Measurements from ENCODE around the gene CNKSR3.

Gene CNKSR3

GRCh38 chr6:154539593-154540269 is 29.2 kb upstream of the CNKSR3 start:
- Histone ChIP-seq H3K27me3 (ENCODE audit: control insufficient read depth, insufficient read depth, low read length) (peaks cover 25% of the 10 kb centered on the region; the same call in 1 of the 2 replicates), H3K36me3 (ENCODE audit: control insufficient read depth, insufficient read depth, low read length) (no peaks in the 10 kb centered on the region), H3K27ac (ENCODE audit: low read depth, low read length) (no peak overlapping the region), H3K9me3 (ENCODE audit: control insufficient read depth, insufficient read depth, low read depth, low read length) (no peaks in the 10 kb centered on the region), H3K4me3 (ENCODE audit: low read depth, low read length) (no peak overlapping the region), H3K4me1 (ENCODE audit: control insufficient read depth, insufficient read depth, low read length) (peaks cover 43% of the 10 kb centered on the region), H3K9ac (ENCODE audit: low read length) (no peak overlapping the region)

- no peak overlapping the region for H3K9ac ChIP-seq (ENCODE audit: low read length)
- H3K27ac ChIP-seq (ENCODE audit: low read depth, low read length) = no peak overlapping the region
- H3K4me1 ChIP-seq (ENCODE audit: control insufficient read depth, insufficient read depth, low read length) = peaks cover 42% of the 10 kb centered on the region
- no peaks in the 10 kb centered on the region for H3K36me3 ChIP-seq (ENCODE audit: control insufficient read depth, insufficient read depth, low read length)
- H3K4me3 ChIP-seq (ENCODE audit: low read depth, low read length) = no peak overlapping the region
- no peaks in the 10 kb centered on the region for H3K9me3 ChIP-seq (ENCODE audit: control insufficient read depth, insufficient read depth, low read depth, low read length)
- peaks cover 16% of the 10 kb centered on the region; the same call in 1 of the 2 replicates for H3K27me3 ChIP-seq (ENCODE audit: control insufficient read depth, insufficient read depth, low read length)
Measured at GRCh38 chr6:154538640-154539191, 28.2 kb upstream of the CNKSR3 start.

GRCh38 chr6:154537511-154538325 is 27.2 kb upstream of the CNKSR3 start:
- Histone ChIP-seq H3K27ac (ENCODE audit: low read depth, low read length) (no peak overlapping the region), H3K9me3 (ENCODE audit: control insufficient read depth, insufficient read depth, low read depth, low read length) (no peaks in the 10 kb centered on the region), H3K4me3 (ENCODE audit: low read depth, low read length) (no peak overlapping the region), H3K36me3 (ENCODE audit: control insufficient read depth, insufficient read depth, low read length) (no peaks in the 10 kb centered on the region), H3K27me3 (ENCODE audit: control insufficient read depth, insufficient read depth, low read length) (peaks cover 11% of the 10 kb centered on the region; the same call in 1 of the 2 replicates), H3K4me1 (ENCODE audit: control insufficient read depth, insufficient read depth, low read length) (peaks cover 35% of the 10 kb centered on the region), H3K9ac (ENCODE audit: low read length) (no peak overlapping the region)

GRCh38 chr6:154536999-154537398 is 26.5 kb upstream of the CNKSR3 start:
- Histone ChIP-seq H3K27me3 (ENCODE audit: control insufficient read depth, insufficient read depth, low read length) (peaks cover 9% of the 10 kb centered on the region; the same call in 1 of the 2 replicates), H3K4me3 (ENCODE audit: low read depth, low read length) (no peak overlapping the region), H3K9ac (ENCODE audit: low read length) (no peak overlapping the region), H3K27ac (ENCODE audit: low read depth, low read length) (no peak overlapping the region), H3K4me1 (ENCODE audit: control insufficient read depth, insufficient read depth, low read length) (peaks cover 28% of the 10 kb centered on the region), H3K9me3 (ENCODE audit: control insufficient read depth, insufficient read depth, low read depth, low read length) (no peaks in the 10 kb centered on the region), H3K36me3 (ENCODE audit: control insufficient read depth, insufficient read depth, low read length) (no peaks in the 10 kb centered on the region)

- H3K9me3 ChIP-seq (ENCODE audit: control insufficient read depth, insufficient read depth, low read depth, low read length) = no peaks in the 10 kb centered on the region
- H3K4me1 ChIP-seq (ENCODE audit: control insufficient read depth, insufficient read depth, low read length) = peaks cover 26% of the 10 kb centered on the region
- peaks cover 3% of the 10 kb centered on the region; the same call in 1 of the 2 replicates for H3K27me3 ChIP-seq (ENCODE audit: control insufficient read depth, insufficient read depth, low read length)
- H3K4me3 ChIP-seq (ENCODE audit: low read depth, low read length) = no peak overlapping the region
- no peak overlapping the region for H3K27ac ChIP-seq (ENCODE audit: low read depth, low read length)
- H3K9ac ChIP-seq (ENCODE audit: low read length) = no peak overlapping the region
- no peaks in the 10 kb centered on the region for H3K36me3 ChIP-seq (ENCODE audit: control insufficient read depth, insufficient read depth, low read length)
Measured at GRCh38 chr6:154536255-154536654, 25.8 kb upstream of the CNKSR3 start.

DNA sequence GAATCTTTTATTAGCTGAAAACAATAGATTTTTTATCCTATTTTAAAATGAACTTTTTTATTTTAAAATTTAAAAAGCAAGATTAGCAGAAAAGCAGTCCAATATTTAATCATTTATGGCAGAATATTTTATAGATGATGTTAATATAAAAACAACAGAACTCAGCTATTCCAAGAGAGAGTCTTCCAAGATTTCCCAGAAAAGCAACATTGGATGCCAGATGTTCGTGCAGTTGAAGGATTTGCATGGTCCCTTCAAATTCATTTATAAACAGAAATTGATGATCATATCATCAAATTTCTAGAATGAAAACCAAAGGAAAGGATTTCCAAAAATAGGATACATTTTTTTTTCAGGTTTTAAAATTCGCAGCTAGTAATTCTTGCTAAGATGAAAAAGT is 25.4 kb upstream of the CNKSR3 start:
- Histone ChIP-seq H3K4me3 (ENCODE audit: low read depth, low read length) (no peak overlapping the region), H3K36me3 (ENCODE audit: control insufficient read depth, insufficient read depth, low read length) (no peaks in the 10 kb centered on the region), H3K4me1 (ENCODE audit: control insufficient read depth, insufficient read depth, low read length) (peaks cover 26% of the 10 kb centered on the region), H3K9me3 (ENCODE audit: control insufficient read depth, insufficient read depth, low read depth, low read length) (no peaks in the 10 kb centered on the region), H3K27me3 (ENCODE audit: control insufficient read depth, insufficient read depth, low read length) (peaks cover 3% of the 10 kb centered on the region; the same call in 1 of the 2 replicates), H3K27ac (ENCODE audit: low read depth, low read length) (no peak overlapping the region), H3K9ac (ENCODE audit: low read length) (no peak overlapping the region)

GRCh38 chr6:154535147-154535546 is 24.7 kb upstream of the CNKSR3 start:
- H3K9ac ChIP-seq (ENCODE audit: low read length) = no peak overlapping the region
- no peaks in the 10 kb centered on the region for H3K36me3 ChIP-seq (ENCODE audit: control insufficient read depth, insufficient read depth, low read length)
- H3K27ac ChIP-seq (ENCODE audit: low read depth, low read length) = no peak overlapping the region
- H3K27me3 ChIP-seq (ENCODE audit: control insufficient read depth, insufficient read depth, low read length) = peaks cover 3% of the 10 kb centered on the region; the same call in 1 of the 2 replicates
- H3K4me3 ChIP-seq (ENCODE audit: low read depth, low read length) = no peak overlapping the region
- H3K4me1 ChIP-seq (ENCODE audit: control insufficient read depth, insufficient read depth, low read length) = peaks cover 26% of the 10 kb centered on the region
- H3K9me3 ChIP-seq (ENCODE audit: control insufficient read depth, insufficient read depth, low read depth, low read length) = no peaks in the 10 kb centered on the region

DNA sequence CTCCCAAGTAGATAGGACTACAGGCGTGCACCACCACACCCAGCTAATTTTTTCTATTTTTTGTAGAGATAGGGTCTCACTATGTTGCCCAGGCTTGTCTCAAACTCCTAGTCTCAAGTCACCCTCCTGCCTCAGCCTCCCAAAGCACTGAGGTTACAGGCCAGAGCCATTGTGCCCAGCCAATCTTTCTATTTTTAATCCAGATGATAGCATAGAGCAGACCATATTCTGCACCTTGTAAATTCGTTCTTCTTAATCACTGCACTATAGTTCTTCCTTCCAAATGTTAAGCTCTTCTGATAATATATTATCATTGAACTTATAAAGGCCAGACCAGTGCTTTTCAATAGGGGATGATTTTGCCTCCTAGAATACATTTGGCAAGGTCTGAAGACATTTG is 24.0 kb upstream of the CNKSR3 start:
- Histone ChIP-seq H3K27me3 (ENCODE audit: control insufficient read depth, insufficient read depth, low read length) (peaks cover 3% of the 10 kb centered on the region; the same call in 1 of the 2 replicates), H3K4me1 (ENCODE audit: control insufficient read depth, insufficient read depth, low read length) (peaks cover 26% of the 10 kb centered on the region), H3K9ac (ENCODE audit: low read length) (no peak overlapping the region), H3K36me3 (ENCODE audit: control insufficient read depth, insufficient read depth, low read length) (no peaks in the 10 kb centered on the region), H3K4me3 (ENCODE audit: low read depth, low read length) (no peak overlapping the region), H3K27ac (ENCODE audit: low read depth, low read length) (no peak overlapping the region), H3K9me3 (ENCODE audit: control insufficient read depth, insufficient read depth, low read depth, low read length) (no peaks in the 10 kb centered on the region)

GRCh38 chr6:154532426-154532825 is 21.9 kb upstream of the CNKSR3 start:
- Histone ChIP-seq H3K9me3 (ENCODE audit: control insufficient read depth, insufficient read depth, low read depth, low read length) (no peaks in the 10 kb centered on the region), H3K4me3 (ENCODE audit: low read depth, low read length) (no peak overlapping the region), H3K27me3 (ENCODE audit: control insufficient read depth, insufficient read depth, low read length) (peaks cover 3% of the 10 kb centered on the region; the same call in 1 of the 2 replicates), H3K27ac (ENCODE audit: low read depth, low read length) (no peak overlapping the region), H3K36me3 (ENCODE audit: control insufficient read depth, insufficient read depth, low read length) (no peaks in the 10 kb centered on the region), H3K4me1 (ENCODE audit: control insufficient read depth, insufficient read depth, low read length) (peaks cover 15% of the 10 kb centered on the region), H3K9ac (ENCODE audit: low read length) (no peak overlapping the region)

- Histone ChIP-seq H3K36me3 (ENCODE audit: control insufficient read depth, insufficient read depth, low read length) (no peaks in the 10 kb centered on the region), H3K27me3 (ENCODE audit: control insufficient read depth, insufficient read depth, low read length) (no peaks in the 10 kb centered on the region), H3K9ac (ENCODE audit: low read length) (no peak overlapping the region), H3K27ac (ENCODE audit: low read depth, low read length) (no peak overlapping the region), H3K4me1 (ENCODE audit: control insufficient read depth, insufficient read depth, low read length) (no peaks in the 10 kb centered on the region), H3K4me3 (ENCODE audit: low read depth, low read length) (no peak overlapping the region), H3K9me3 (ENCODE audit: control insufficient read depth, insufficient read depth, low read depth, low read length) (no peaks in the 10 kb centered on the region)
Measured at GRCh38 chr6:154529957-154530356, 19.5 kb upstream of the CNKSR3 start.
